Islet of Langerhans (tissue), 1 donor: ENCODE measurements around the gene SYPL1.

Source experiments
- FAIRE-seq: peaks from one replicate; lab custom pipeline; 2011; peaks lifted over from hg19 to GRCh38; lab: Jason Lieb, UNC

SYPL1 gene

DNA sequence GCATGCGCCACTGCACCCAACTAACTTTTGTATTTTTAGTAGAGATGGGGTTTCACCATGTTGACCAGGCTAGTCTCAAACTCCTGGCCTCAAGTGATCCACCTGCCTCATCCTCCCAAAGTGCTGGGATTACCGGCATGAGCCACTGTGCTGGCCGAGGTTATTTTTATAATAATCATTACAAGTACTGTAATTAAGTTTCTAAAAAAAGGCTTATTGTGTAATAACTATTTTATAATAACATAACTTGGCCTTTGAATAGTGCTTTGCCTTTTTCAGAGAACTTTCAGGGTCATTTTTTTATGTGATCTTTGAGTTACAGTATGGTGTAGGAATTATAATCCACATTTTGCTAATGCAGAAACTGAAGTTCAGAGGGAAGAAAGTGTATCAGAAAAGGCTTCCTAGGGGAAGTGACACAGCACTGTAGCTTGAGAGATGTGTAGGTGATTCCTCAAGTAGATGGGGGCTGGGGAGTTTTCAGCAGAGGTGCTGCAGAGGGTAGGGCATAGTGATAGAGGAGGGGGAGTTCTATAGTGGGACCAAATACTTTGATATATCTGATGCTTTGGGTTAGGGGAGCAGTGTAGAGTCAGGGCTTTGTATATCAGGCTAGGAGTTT lies 9.2 kb upstream of the SYPL1 start:
- FAIRE-seq = no peak

GRCh38 chr7:106120500-106120899 lies 8.4 kb upstream of the SYPL1 start:
- FAIRE-seq = no peak

DNA sequence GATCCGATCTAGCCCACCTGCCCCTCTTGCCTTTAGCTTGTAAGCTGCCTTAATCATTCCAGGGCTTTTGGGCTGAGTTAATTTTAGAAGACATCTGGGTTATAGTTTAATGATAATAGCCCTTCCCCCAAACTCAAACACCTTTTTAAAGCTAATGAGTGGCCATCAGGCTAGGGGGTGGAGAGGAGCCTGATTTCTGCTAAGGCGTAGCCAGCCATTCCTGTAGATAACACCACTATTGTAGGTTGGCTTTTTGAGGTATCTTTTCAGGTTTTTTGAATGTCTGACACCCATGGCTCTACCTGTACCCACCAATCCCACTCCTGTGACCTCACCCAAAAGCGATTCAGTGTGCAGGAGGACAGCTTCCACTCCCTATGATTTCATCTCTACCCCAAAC lies 7.6 kb upstream of the SYPL1 start:
- no peak for FAIRE-seq

- FAIRE-seq = no peak
Measured at GRCh38 chr7:106117786-106118544, 5.9 kb upstream of the SYPL1 start.

DNA sequence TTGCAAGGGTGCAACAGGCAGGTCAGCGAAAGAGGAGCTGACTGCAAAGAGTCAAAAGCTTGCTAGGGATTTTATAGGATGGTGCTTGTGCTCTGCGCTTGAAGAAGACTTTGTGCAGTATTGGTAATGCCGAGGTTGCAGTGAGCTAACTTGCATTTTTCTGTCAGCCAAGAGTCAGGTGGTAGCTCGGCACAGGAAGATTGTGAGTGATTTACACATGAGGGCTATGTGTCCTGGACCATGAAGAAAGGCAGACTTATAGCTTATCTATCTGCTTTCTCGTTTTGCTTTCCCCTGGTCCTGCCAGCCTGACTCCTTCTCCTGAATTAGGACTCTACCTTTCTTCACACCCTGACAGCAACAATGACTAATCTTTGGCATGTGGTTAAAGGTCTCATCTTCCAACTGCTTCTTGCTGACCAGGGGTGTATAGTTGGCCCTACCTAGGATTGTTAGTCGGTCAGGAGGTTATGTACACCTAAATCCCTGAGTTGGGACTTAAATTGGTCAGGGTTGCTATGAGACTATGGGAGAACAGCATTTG lies 4.1 kb upstream of the SYPL1 start:
- FAIRE-seq = no peak

DNA sequence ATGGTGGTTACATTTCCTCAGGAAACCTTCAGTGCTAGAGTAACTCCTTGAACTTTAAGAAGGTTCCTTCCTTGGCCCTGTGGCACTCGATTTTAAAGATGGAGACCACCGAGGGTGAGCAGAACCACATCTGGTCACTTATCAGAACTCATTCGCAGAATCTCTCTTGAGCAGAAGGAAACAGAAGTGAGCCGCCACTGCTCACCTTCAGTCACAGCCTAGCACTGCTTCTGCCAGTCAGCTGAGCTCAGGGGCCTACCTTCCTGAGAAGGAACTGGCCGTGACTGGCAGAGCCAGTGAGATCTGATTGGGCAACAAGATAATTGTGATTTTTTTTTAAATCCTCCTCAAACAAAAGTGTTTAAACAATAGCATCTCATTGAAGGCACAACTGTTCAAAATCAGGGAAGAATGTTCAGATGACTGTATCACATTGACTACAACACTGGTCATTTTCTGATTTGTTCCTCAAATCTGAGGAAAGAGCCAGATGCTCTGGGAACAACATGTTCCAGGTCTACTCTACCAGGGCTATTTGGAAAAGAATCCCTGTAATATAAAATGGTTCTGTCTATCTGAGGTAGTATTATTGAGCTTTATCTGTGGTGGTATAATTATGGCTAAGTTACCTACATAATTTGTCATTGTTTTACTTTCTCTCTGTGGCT lies 2.7 kb upstream of the SYPL1 start:
- FAIRE-seq = no peak

GRCh38 chr7:106112972-106113421 lies 885 bp upstream of the SYPL1 start:
- FAIRE-seq = no peak

DNA sequence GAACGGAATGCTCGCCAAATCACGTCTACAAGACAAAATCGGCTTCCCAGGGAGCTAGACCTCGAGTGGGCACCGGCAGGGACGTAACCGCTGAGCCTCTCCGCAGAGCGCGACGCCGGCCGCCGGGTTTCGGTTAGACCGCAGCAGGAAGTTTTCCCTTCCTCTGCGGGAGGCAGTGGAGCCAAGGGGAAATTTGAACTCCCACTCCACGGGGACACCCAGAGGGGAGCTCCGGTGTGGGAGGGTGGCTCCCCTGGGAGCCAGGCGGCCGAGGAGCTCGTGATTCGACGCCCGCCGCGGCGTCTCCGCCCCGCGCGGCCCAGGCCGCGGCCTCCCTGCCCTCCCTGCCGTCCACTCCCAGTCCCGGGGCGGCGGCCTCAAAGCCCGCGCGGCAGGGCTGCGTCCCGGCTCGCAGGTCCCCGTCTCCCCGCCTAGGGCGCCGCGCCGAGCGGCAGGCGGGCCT lies 426 bp downstream of the SYPL1 start:
- FAIRE-seq = no peak

GRCh38 chr7:106110885-106111654 lies 1.0 kb downstream of the SYPL1 start:
- FAIRE-seq = peak; percentile 17

- FAIRE-seq = no peak
Measured at GRCh38 chr7:106110238-106110560, 1.9 kb downstream of the SYPL1 start.

DNA sequence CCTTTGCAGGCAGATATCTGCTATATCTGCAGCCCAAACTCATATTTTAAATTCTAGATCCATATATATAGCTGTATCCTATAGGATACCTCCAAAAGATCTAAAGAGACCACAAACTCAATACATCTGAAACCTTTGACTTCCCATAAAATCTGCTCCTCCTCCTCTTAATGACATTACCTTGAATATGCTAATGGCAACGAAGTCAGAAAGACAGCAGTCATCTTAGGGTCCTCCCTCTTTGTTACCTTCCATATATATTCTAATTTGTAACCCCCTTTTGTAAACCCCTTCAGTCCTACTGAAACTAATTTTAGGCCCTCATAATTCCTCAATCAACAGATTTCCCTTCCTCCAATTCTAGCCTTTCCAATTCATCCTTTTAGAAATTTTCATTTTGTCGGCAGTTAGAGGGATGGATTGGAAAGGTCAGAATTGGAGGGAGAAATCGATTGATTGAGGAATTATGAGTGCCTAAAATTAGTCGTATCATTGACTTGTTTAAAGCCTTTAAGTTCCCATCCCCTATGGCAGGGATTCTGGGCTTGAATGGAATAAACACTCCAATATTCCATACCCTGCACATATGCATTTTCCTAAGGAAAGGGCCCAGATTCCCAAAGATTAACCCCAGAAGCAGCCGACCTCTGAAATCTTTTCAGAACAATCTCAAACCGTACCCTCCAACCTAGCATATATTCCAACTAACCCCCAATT lies 2.4 kb downstream of the SYPL1 start:
- FAIRE-seq = no peak

DNA sequence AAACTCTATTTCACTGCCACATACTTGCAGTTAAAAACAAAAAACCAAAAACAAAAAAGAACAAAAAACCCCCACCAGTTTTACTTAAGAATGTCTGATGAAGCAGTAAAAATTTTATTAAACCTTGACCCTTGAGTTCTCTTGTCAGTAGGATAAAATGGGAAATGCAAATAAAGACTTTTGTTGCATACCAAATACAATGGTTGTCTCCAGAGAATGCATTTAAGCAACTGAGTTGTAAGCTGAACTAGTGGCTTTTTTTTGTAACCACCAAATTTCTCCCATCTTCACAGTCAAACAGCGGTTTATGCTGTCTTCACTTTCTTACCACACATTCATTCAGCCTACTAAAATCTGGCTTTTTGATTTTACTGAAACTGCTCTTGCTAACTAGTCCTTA lies 3.1 kb downstream of the SYPL1 start:
- no peak for FAIRE-seq

DNA sequence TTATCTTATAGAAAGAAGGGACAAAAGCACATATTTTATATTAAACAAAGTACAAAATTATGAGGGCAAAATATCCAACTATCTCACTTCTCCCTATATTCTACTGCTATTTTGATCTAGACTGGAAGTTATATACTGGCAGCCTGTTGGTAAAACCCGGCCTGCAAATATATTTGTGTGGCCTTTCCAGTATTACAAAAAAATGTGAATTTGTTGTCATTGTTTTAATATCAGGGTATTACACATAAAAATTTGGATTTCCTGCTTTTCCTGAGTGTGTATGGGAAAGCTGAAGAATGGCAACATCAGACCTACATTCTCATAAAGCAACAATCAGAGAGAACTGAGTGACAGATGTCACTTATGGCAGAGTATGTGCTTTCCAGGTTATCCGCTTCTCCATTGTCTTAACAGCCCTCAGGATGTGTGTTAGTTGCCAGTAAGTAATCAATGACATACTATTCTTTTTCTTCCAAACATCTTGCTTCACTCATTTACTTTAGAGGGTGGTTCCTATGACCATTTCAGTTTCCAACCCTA lies 7.3 kb downstream of the SYPL1 start:
- no peak for FAIRE-seq

DNA sequence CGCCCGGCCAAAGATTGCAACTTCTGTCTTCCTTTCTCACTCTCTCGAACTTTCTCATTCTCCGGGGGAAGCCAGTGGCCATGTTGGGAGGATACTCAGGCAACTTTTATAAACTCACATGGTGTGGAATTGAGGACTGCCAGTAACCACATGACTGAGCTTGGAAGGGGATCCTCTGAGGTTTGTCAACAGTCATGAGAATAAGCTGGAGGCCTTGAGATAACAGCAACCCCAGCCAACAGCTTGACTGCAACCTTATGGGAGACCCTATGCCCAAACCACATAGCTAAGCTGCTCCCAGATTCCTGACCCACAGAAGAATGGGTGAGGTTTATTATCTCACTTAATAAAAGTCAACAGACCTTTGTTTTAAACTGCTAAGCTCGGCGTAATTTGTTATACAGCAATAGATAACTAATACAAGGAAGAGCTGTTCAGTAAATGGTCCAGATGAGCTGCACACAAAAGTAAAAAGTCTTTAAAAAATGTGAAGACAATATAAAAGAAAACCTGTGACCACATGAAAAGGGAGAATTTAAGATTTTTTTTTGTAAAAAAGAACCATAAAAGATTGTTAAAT lies 9.6 kb downstream of the SYPL1 start:
- no peak for FAIRE-seq

- no peak for FAIRE-seq
Measured at GRCh38 chr7:106101726-106102125, 10.4 kb downstream of the SYPL1 start.

GRCh38 chr7:106100863-106101629 lies 11.1 kb downstream of the SYPL1 start:
- FAIRE-seq = peak; percentile 87

- no peak for FAIRE-seq
Measured at GRCh38 chr7:106099539-106099938, 12.6 kb downstream of the SYPL1 start.

GRCh38 chr7:106098889-106099288 lies 13.2 kb downstream of the SYPL1 start:
- FAIRE-seq = no peak

- FAIRE-seq = no peak
Measured at GRCh38 chr7:106095634-106096033, 16.5 kb downstream of the SYPL1 start.

DNA sequence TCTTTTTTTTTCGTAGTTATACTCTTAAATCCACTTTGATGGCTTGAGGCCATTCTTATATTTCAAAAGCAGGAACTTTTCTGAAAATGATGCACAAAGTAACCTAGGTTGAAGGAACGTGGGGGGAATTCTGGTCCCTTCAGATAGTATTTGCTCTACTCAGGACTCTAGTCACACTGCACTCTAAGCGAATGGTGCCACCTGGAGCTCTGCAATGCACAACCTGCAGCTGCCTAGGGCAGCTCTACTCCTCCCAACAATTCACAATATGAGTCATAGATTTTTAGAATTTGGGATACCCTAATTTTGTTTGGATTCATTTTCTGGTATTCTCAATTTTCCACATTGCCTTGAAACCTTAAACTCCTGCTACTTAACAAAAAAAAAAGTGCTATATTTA lies 17.3 kb downstream of the SYPL1 start:
- FAIRE-seq = no peak
